Activated CD4-positive, alpha-beta memory T cell treated with anti-CD3 and anti-CD28 coated beads, Interleukin-2, amount 10 ng/mL, durations not matched to agents 7 days and 5 days (primary cell): ENCODE measurements around the gene HBS1L. TPM values are rescaled to one million over a fixed set of nuclear protein-coding genes. Genes with fewer than 3 reads are reported as not detected.
A peak's percentile ranks its signal among the peaks of the same experiment; 100 is the strongest.

ENCODE experiments used
- CTCF ChIA-PET: fragments of 350-600 bp; sonication (Branson Sonifier 250); formaldehyde crosslinking; loops from one replicate; lab custom pipeline; 2021; ENCODE audit warnings: antibody characterized with exemption, inconsistent platforms; lab: Charles Lee
- POLR2A ChIA-PET: fragments of 350-600 bp; sonication (Branson Sonifier 250); formaldehyde crosslinking; loops from one replicate; lab custom pipeline; 2021; ENCODE audit warnings: antibody characterized with exemption; lab: Charles Lee
- DNase-seq: peaks from one replicate; pipeline ENCODE4 v3.0.0-alpha.2; 2020
- H3K27ac Mint-ChIP-seq: one replicate; pipeline ENCODE4 v1.8.0; 2021; ENCODE audit warnings: mild to moderate bottlenecking, mixed read lengths
- H3K27me3 Mint-ChIP-seq: one replicate; pipeline ENCODE4 v1.8.0; 2021; ENCODE audit warnings: mixed read lengths
- H3K36me3 Mint-ChIP-seq: one replicate; pipeline ENCODE4 v1.8.0; 2021; ENCODE audit warnings: low read depth, mixed read lengths
- H3K4me1 Mint-ChIP-seq: one replicate; pipeline ENCODE4 v1.8.0; 2021; ENCODE audit warnings: mixed read lengths
- H3K4me3 Mint-ChIP-seq: one replicate; pipeline ENCODE4 v1.8.0; 2021; ENCODE audit warnings: mild to moderate bottlenecking, mixed read lengths
- H3K9me3 Mint-ChIP-seq: one replicate; pipeline ENCODE4 v1.8.0; 2021; ENCODE audit warnings: mixed read lengths
- total RNA-seq, 2 experiments: library from RNA; stranded (reverse); gene quantifications; one replicate each; pipeline ENCODE4 v1.2.3, GENCODE V29; 2021

HBS1L gene
- total RNA-seq, 2 experiments from 2014 or later: 90.3 to 91.6 TPM

DNA sequence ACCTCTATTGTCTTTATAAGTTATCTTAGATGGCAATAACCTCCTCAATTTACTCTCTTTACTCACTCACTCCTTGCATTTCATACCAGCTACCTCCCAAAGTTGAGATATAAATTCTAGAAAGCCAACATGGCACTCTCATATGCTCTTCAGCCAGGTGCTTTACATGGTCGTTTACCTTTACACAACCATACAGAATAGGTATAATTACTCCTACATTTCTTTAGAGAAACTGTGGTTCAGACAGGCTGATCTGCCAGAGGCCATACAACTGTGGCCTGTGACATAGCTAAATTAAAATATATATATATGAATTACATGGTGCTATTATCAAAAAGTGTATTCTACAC is 45.7 kb downstream of the HBS1L start:
- Mint-ChIP-seq H3K4me1 (peaks cover 41% of the 10 kb centered on the region), H3K9me3 (no peaks in the 10 kb centered on the region), H3K36me3 (peaks cover 35% of the 10 kb centered on the region), H3K4me3 (no peak overlapping the region), H3K27me3 (no peaks in the 10 kb centered on the region), H3K27ac (no peak overlapping the region)
- no peak for DNase-seq
- ChIA-PET POLR2A (interaction anchor here (0.7 to 1.6 kb wide), 3 partner anchors 45 to 175 kb away, joined by 3 to 5 read pairs (median 4); partner anchors contain the start of gene HBS1L), CTCF (interaction anchor here (1.1 kb wide), 1 partner anchor 13 kb away, joined by 3 read pairs; no protein-coding TSS in a partner anchor)

DNA sequence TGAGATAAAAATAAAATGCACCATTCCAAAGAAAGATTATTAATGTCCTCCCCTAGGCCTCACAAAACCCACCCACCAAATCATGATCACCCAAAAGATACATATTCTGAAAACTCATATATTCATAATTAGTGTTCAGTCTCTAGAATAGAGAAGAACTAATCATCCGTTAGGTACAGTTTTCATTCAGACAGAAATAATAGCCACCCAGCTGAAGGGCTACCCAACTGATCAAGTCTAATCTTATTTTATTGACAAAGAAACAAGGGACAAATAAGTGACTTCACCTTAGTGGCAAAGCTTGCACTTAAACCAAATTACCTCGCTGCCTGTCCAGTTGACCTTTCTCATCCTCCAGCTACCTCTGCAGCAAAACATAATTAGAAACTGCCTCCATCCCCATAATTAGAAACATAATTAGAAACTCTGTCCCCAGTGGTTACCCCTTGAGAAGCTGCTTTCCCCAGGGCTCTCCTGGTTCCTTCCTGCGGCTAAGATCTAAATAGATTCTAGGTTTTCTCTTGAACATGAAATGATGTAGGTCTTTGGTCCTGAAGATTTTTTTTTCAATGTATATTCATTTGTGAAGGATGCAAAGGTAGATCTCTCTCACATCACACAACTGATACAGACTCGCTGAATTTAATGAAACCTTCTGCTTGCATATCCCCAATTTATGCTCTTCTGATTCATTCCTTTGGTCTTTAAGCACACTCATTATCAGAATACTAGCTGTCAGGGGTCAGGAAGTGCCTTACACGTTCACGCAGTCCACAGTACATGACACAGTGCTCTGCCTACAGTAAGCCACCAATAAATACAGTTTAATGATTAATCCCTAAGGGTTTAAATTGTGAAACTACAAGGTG is 46.3 kb downstream of the HBS1L start:
- no peak overlapping the region for H3K4me3 Mint-ChIP-seq
- POLR2A ChIA-PET: interaction anchor here (0.7 to 1.6 kb wide), 4 partner anchors 20 to 175 kb away, joined by 3 to 5 read pairs (median 4); partner anchors contain the start of gene HBS1L
- H3K9me3 Mint-ChIP-seq: no peaks in the 10 kb centered on the region
- H3K27me3 Mint-ChIP-seq: no peaks in the 10 kb centered on the region
- H3K4me1 Mint-ChIP-seq: peaks cover 36% of the 10 kb centered on the region
- H3K27ac Mint-ChIP-seq: peak overlapping the region; percentile 7
- no peak for DNase-seq
- CTCF ChIA-PET: no interaction called here
- peaks cover 33% of the 10 kb centered on the region for H3K36me3 Mint-ChIP-seq

DNA sequence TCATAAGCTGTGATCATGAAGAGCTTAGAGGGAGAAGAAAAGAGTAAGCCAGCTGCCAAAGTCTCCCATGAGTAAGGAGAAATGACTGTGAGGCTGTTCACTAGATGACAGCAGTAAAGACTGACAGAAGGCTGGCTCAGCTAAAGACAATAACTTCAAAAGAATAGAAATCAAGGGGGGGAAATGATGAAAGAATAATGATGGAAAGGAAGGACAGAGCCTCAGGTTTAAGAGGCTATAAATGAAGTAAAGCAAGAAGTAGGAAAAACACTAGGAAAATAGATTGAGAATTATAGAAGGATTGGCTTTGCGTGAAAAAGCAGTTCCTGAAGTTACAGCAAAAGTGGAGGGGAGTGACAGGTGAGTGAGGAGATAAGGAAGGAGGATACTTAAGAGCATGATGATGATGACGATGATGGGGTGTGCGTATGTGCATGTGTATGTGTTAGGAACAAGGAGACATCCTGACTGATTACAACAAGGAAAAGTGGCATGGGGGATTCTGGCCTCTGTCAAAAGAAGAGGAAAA is 48.2 kb downstream of the HBS1L start:
- no peaks in the 10 kb centered on the region for H3K9me3 Mint-ChIP-seq
- no peak overlapping the region for H3K27ac Mint-ChIP-seq
- H3K27me3 Mint-ChIP-seq: no peaks in the 10 kb centered on the region
- H3K4me1 Mint-ChIP-seq: peaks cover 29% of the 10 kb centered on the region
- no peak for DNase-seq
- POLR2A ChIA-PET: interaction anchor here (0.6 to 1.9 kb wide), 3 partner anchors 9 to 139 kb away, joined by 3 to 6 read pairs (median 3); partner anchors contain the start of gene HBS1L
- CTCF ChIA-PET: interaction anchor here (1.2 kb wide), 1 partner anchor 11 kb away, joined by 3 read pairs; no protein-coding TSS in a partner anchor
- H3K4me3 Mint-ChIP-seq: no peak overlapping the region
- peaks cover 19% of the 10 kb centered on the region for H3K36me3 Mint-ChIP-seq

DNA sequence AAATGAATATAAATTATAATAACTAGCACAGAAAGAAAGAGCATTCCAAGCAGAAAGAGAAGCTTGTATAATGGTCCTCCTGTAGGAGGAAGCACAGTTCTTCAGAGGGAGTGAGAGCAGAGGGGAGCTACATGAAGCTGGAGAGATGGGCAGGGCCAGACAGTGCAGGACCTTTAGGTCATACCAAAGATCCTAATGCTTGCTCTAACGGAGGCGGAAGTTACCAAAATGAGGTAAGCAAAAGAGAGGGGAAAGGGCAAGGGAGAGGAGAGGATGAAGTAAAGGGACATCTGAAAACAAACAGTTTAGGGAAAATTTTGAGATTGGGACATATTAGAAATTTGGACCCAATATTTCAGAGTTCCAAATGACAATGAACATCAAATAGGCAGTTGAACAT is 50.2 kb downstream of the HBS1L start:
- H3K4me3 Mint-ChIP-seq: no peak overlapping the region
- no peaks in the 10 kb centered on the region for H3K9me3 Mint-ChIP-seq
- no peak overlapping the region for H3K27ac Mint-ChIP-seq
- no peaks in the 10 kb centered on the region for H3K27me3 Mint-ChIP-seq
- H3K36me3 Mint-ChIP-seq: peaks cover 19% of the 10 kb centered on the region
- DNase-seq: no peak
- CTCF ChIA-PET: interaction anchor here (0.7 to 3.0 kb wide), 9 partner anchors 8 to 179 kb away, joined by 3 to 13 read pairs (median 4); partner anchors contain the start of gene MYB
- peaks cover 29% of the 10 kb centered on the region for H3K4me1 Mint-ChIP-seq
- POLR2A ChIA-PET: interaction anchor here (0.9 to 1.5 kb wide), 2 partner anchors 10 to 118 kb away, joined by 3 to 4 read pairs; no protein-coding TSS in a partner anchor

DNA sequence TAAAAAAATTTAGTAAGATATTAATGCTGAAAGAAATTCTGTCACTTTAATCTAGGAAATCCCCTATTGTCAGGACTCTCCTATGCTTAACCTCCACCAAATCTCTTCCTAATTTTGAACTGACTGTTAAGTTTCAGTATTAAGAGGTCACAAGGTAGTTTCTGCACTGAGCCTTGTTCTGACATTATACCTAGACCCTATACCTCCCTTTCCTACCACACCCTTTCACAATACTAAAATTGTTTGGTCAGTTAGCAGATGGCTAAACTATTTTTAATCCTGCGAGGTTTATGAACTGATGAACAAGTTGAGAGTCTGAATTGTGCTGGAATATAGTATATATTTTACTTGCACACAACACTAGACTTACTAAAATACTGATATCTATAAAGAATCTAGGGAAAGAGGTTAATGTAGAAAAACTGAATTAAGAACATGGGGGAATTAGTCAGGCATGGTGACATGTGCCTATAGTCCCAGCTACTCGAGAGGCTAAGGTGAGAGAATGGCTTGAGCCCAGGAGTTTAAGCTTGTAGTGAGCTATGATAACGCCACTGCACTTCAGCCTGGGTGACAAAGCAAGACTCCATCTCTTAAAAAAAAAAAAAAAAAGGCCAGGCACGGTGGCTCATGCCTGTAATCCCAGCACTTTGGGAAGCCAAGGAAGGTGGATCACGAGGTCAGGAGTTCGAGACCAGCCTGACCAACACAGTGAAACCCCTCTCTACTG is 51.5 kb downstream of the HBS1L start:
- peaks cover 20% of the 10 kb centered on the region for H3K36me3 Mint-ChIP-seq
- no peaks in the 10 kb centered on the region for H3K27me3 Mint-ChIP-seq
- peak overlapping the region; percentile 32 for H3K27ac Mint-ChIP-seq
- H3K4me3 Mint-ChIP-seq: no peak overlapping the region
- H3K4me1 Mint-ChIP-seq: peaks cover 24% of the 10 kb centered on the region
- no peak for DNase-seq
- POLR2A ChIA-PET: interaction anchor here (0.8 kb wide), 1 partner anchor 51 kb away, joined by 4 read pairs; the partner anchor contains the start of gene HBS1L
- CTCF ChIA-PET: interaction anchor here (0.6 to 3.0 kb wide), 11 partner anchors 9 to 362 kb away, joined by 3 to 13 read pairs (median 4); partner anchors contain the start of gene HBS1L
- H3K9me3 Mint-ChIP-seq: no peaks in the 10 kb centered on the region

DNA sequence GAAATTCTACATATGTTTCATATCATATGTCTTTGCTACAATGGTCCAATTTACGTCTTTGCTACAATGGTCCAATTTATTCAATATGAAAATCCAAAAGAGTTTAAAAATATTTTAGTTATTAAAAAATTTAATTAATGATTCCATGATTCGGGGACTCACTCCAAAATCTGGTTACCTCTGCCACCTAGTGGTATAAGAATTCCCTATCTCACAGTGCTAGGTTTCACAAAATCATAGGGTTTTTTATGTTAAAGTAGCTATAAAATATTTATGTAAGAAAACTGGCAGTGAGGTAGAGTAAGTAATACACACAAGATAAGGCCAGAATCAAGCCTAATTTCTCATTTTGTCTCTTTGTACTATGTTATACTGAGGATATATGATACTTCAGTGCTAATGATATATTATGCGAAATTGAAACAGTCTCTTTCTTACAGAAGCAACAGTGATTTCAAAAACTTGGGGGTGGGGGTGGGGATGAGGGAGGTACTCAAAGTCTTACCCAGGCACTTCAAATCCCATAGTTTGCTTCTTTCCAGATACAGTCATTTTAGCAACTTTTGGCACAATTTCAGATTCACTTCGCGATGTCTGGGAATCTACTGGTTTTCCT is 52.3 kb downstream of the HBS1L start:
- POLR2A ChIA-PET: no interaction called here
- H3K36me3 Mint-ChIP-seq: peaks cover 22% of the 10 kb centered on the region
- H3K4me3 Mint-ChIP-seq: no peak overlapping the region
- H3K4me1 Mint-ChIP-seq: peaks cover 20% of the 10 kb centered on the region
- CTCF ChIA-PET: interaction anchor here (0.6 to 2.9 kb wide), 6 partner anchors 10 to 206 kb away, joined by 4 to 13 read pairs (median 4); partner anchors contain the start of gene HBS1L
- no peak for DNase-seq
- H3K27me3 Mint-ChIP-seq: no peaks in the 10 kb centered on the region
- no peaks in the 10 kb centered on the region for H3K9me3 Mint-ChIP-seq
- H3K27ac Mint-ChIP-seq: no peak overlapping the region

DNA sequence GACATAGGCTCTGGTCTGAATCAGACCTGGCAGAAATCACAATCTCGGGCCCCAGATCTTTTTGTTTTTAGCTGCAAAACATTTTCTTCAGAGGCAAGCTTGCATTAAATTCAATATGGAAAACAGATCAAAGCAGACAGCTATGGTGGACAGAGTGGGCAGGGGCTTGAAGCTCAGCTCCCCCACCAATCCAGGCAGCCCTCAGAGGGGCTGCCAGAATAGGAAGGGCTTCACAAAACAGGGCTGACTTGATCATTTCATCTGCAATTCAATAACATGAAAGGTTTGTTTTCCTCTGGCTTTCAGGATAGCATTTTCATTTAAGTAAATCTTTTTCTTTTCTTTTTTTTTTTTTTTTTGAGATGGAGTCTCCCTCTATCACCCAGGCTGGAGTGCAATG is 55.5 kb downstream of the HBS1L start:
- POLR2A ChIA-PET: interaction anchor here (0.9 to 1.3 kb wide), 2 partner anchors 30 to 185 kb away, joined by 3 to 4 read pairs; no protein-coding TSS in a partner anchor
- Mint-ChIP-seq H3K4me3 (no peak overlapping the region), H3K27ac (no peak overlapping the region), H3K27me3 (no peaks in the 10 kb centered on the region), H3K4me1 (peaks cover 24% of the 10 kb centered on the region), H3K36me3 (peaks cover 43% of the 10 kb centered on the region), H3K9me3 (no peaks in the 10 kb centered on the region)
- DNase-seq: no peak
- CTCF ChIA-PET: no interaction called here

DNA sequence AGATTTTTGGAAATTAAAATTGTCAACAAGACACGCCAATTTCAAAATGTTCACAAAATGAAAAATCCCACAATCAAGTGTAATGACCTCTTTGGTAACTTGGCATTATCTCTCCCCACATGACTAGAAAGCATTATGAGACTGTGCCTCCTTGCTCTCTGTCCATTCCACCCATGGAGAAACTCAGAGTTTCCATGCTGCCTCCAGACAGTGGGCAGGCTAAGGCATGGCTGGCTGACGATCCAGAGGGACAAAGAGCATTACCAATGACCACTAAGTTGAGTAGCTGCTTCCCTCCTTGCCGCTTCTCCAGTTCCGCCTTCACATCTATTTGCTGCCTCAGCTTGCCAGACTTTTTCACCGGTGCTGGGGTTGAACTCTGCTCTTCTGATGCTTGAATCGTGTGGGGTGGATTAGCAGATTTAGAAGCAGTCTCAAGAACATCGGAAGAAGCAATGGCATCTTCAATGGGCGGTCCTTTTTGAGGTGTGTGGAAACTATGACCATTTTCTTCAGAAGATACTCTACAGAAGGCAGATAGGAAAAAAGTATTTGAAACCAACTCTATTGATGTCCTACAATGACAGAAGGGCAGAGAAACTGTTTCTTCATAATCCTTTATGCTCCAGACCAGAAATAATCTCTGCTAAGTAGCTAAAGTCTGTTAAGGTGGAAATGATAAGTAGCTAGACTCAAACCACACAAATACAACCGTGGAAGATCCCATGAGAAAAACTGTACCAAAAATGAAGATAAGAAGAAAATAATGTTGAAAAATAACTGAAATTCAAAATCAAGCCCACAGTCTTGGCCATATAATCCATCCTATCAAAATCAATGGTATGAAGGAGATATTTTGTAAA is 57.3 kb downstream of the HBS1L start:
- no peaks in the 10 kb centered on the region for H3K9me3 Mint-ChIP-seq
- ChIA-PET CTCF (interaction anchor here (1.0 kb wide), 1 partner anchor 8 kb away, joined by 5 read pairs; no protein-coding TSS in a partner anchor), POLR2A (interaction anchor here (1.0 to 1.2 kb wide), 3 partner anchors 9 to 184 kb away, joined by 3 read pairs; partner anchors contain the start of genes HBS1L and MYB)
- peaks cover 18% of the 10 kb centered on the region for H3K4me1 Mint-ChIP-seq
- peaks cover 48% of the 10 kb centered on the region for H3K36me3 Mint-ChIP-seq
- H3K27ac Mint-ChIP-seq: no peak overlapping the region
- H3K4me3 Mint-ChIP-seq: no peak overlapping the region
- no peak for DNase-seq
- H3K27me3 Mint-ChIP-seq: no peaks in the 10 kb centered on the region

DNA sequence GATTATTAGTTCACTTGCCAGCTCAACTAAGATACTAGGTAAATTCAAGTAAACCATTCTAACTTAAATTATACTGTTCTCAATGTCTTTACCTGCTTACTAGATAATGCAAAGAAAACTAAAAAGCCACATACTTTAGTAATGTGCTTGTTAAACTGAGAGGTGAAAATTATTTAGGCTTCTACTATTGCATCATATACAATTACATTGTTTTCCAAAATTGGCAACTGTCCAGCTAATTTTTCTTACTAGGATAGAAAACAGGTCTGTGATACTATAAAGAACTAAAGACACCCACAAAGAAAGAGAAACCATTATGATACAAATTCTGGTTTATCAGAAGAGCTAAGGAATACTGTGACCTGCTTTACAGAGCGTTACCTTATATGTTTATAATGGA is 59.1 kb downstream of the HBS1L start:
- Mint-ChIP-seq H3K4me3 (no peak overlapping the region), H3K27ac (no peak overlapping the region), H3K9me3 (no peaks in the 10 kb centered on the region), H3K27me3 (no peaks in the 10 kb centered on the region), H3K36me3 (peaks cover 49% of the 10 kb centered on the region), H3K4me1 (peaks cover 17% of the 10 kb centered on the region)
- ChIA-PET CTCF (interaction anchor here (0.5 to 1.4 kb wide), 8 partner anchors 9 to 390 kb away, joined by 3 to 4 read pairs (median 3); no protein-coding TSS in a partner anchor), POLR2A (no interaction called here)
- no peak for DNase-seq

DNA sequence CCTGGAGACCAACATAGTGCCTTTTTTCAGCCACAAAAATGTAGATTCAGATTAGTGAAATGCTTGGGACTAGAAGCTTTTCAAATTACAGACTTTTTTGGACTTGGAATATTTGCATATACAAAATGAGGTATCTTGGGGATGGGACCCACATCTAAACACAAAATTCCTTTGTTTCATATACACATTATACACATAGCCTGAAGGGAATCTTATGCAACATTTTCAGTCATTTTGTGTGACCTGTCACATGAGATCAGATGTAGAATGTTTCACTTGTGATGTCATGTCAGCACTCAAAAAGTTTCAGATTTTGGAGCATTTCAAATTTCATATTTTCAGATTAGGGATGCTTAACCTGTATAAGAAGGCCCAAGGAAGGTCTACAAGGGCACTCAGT is 60.2 kb downstream of the HBS1L start:
- ChIA-PET POLR2A (interaction anchor here (1.3 kb wide), 1 partner anchor 186 kb away, joined by 4 read pairs; the partner anchor contains the start of gene MYB), CTCF (interaction anchor here (1.1 kb wide), 1 partner anchor 12 kb away, joined by 3 read pairs; no protein-coding TSS in a partner anchor)
- Mint-ChIP-seq H3K27me3 (no peaks in the 10 kb centered on the region), H3K36me3 (peaks cover 52% of the 10 kb centered on the region), H3K9me3 (no peaks in the 10 kb centered on the region), H3K27ac (no peak overlapping the region), H3K4me1 (peaks cover 21% of the 10 kb centered on the region), H3K4me3 (no peak overlapping the region)
- no peak for DNase-seq

DNA sequence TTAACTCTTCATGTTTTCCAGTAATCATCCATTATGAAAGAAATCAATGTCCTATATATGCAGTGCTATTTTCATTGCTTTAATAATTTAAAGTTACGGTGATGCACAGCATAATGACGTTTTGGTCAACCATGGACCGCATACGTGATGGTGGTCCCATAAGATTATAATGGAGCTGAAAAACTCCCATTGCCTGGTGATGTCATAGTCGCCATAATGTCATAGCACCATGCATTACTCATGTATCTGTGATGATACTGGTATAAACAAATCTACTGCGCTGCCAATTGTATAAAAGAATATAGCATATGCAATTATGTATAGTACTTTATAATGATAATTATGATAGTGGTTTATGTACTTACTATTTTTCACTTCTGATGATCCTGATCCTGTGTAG is 62.5 kb downstream of the HBS1L start:
- POLR2A ChIA-PET: interaction anchor here (0.7 kb wide), 1 partner anchor 98 kb away, joined by 3 read pairs; no protein-coding TSS in a partner anchor
- no peak for DNase-seq
- Mint-ChIP-seq H3K9me3 (no peaks in the 10 kb centered on the region), H3K27me3 (no peaks in the 10 kb centered on the region), H3K27ac (no peak overlapping the region), H3K4me3 (no peak overlapping the region), H3K4me1 (peaks cover 20% of the 10 kb centered on the region), H3K36me3 (peaks cover 45% of the 10 kb centered on the region)
- CTCF ChIA-PET: no interaction called here
